OCI-LY7 (cell line): ENCODE data around the gene UGT1A7. TPM values are rescaled to one million over a fixed set of nuclear protein-coding genes. Genes with fewer than 3 reads are reported as not detected.

Experiments
- BruUV-seq: library from RNA; stranded (reverse); fragments of 400-500 nt; replicated peaks from 2 replicates; lab custom pipeline; 2021; lab: Mats Ljungman, UMichigan
- CTCF ChIA-PET: fragments of 300-600 bp; sonication (Branson Sonifier 250); formaldehyde crosslinking; loops from one replicate; lab custom pipeline; 2022; ENCODE audit warnings: antibody characterized with exemption; ENCODE audit not compliant: unreplicated experiment; lab: Charles Lee
- POLR2A ChIA-PET: fragments of 300-600 bp; sonication (Branson Sonifier 250); formaldehyde crosslinking; loops from one replicate; lab custom pipeline; 2022; ENCODE audit warnings: antibody characterized with exemption; lab: Charles Lee
- DNase-seq: peaks from one replicate; pipeline ENCODE4 v3.0.0-alpha.2; 2015; ENCODE audit warnings: low spot score
- H2AFZ ChIP-seq: fragments of 200-600 bp; sonication (generic), shearing (Covaris generic); 2 replicates; pipeline ENCODE4 v1.6.1; 2014; ENCODE audit warnings: mild to moderate bottlenecking, antibody characterized with exemption, low read length, moderate library complexity
- H3K27ac ChIP-seq: fragments of 200-600 bp; sonication (generic); 2 replicates; pipeline ENCODE4 v1.5.1; 2014; ENCODE audit warnings: mixed run types, low read depth, mild to moderate bottlenecking, moderate library complexity, low read length, inconsistent platforms; ENCODE audit not compliant: poor library complexity, severe bottlenecking
- H3K36me3 ChIP-seq: fragments of 200-600 bp; sonication (generic); 2 replicates; pipeline ENCODE4 v1.6.1; 2014; ENCODE audit warnings: mild to moderate bottlenecking, antibody characterized with exemption, low read length, moderate library complexity, mixed read lengths; ENCODE audit not compliant: insufficient read depth
- H3K4me1 ChIP-seq: fragments of 200-600 bp; sonication (generic); 2 replicates; pipeline ENCODE4 v1.5.1; 2014; ENCODE audit warnings: mild to moderate bottlenecking, low read length; ENCODE audit not compliant: insufficient read depth, poor library complexity, severe bottlenecking
- H3K4me2 ChIP-seq: fragments of 200-600 bp; sonication (generic); 2 replicates; pipeline ENCODE4 v1.6.1; 2014; ENCODE audit warnings: mild to moderate bottlenecking, low read length
- H3K4me3 ChIP-seq: fragments of 200-600 bp; sonication (generic); 2 replicates; pipeline ENCODE4 v1.5.1; 2014; ENCODE audit warnings: mild to moderate bottlenecking, low read depth, low read length; ENCODE audit not compliant: poor library complexity, severe bottlenecking
- H3K79me2 ChIP-seq: fragments of 200-600 bp; sonication (generic); 2 replicates; pipeline ENCODE4 v1.6.1; 2016; ENCODE audit warnings: low read depth, mild to moderate bottlenecking, low read length, moderate library complexity, mixed read lengths; ENCODE audit not compliant: insufficient read depth
- H3K9me2 ChIP-seq: fragments of 200-600 bp; sonication (generic); 2 replicates; pipeline ENCODE4 v1.6.1; 2016; ENCODE audit warnings: mild to moderate bottlenecking, low read length, mixed read lengths; ENCODE audit not compliant: insufficient read depth
- H3K9me3 ChIP-seq: fragments of 200-600 bp; sonication (generic); 2 replicates; pipeline ENCODE4 v1.6.1; 2014; ENCODE audit warnings: mild to moderate bottlenecking, mixed run types, low read length, mixed read lengths
- H4K20me1 ChIP-seq: fragments of 200-600 bp; sonication (generic); 2 replicates; pipeline ENCODE4 v1.6.1; 2014; ENCODE audit warnings: mild to moderate bottlenecking, antibody characterized with exemption, low read length, moderate library complexity, mixed read lengths; ENCODE audit not compliant: insufficient read depth
- CTCF ChIP-seq: fragments of 200-600 bp; sonication (generic); conservative IDR thresholded peaks from 2 replicates; pipeline ENCODE4 v1.5.1; 2014; ENCODE audit warnings: mild to moderate bottlenecking, antibody characterized with exemption, low read length, moderate library complexity, mixed read lengths
- EZH2phosphoT487 ChIP-seq: fragments of 200-600 bp; sonication (generic); IDR thresholded peaks from 2 replicates; pipeline ENCODE4 v1.6.1; 2018; ENCODE audit warnings: low read depth, borderline replicate concordance, mild to moderate bottlenecking, mixed run types, antibody characterized with exemption, low read length, moderate library complexity, mixed read lengths
- intact Hi-C: fragments of 100-400 bp; cut with micrococcal nuclease; formaldehyde crosslinking; loops from one replicate; pipeline ENCODE4 v1.10.0; 2022; ENCODE audit not compliant: unreplicated experiment
- total RNA-seq, 2 experiments: library from RNA; depleted of rRNA in 1 of 2; stranded (reverse); fragments of >200 nt in 1 of 2; shearing (Covaris generic) in 1 of 2; gene quantifications; 2 replicates each; pipeline ENCODE4 v1.2.3, GENCODE V29; 2014 to 2022

UGT1A7 gene
- total RNA-seq, 2 experiments from 2014 or later = not detected

- no peak for DNase-seq
- intact Hi-C loops = no loop called here
- H3K36me3 ChIP-seq = no peaks in the 10 kb centered on the region
- POLR2A ChIA-PET = no interaction called here
- no peaks in the 10 kb centered on the region for H4K20me1 ChIP-seq
- no peak within 1 kb of the TSS for H3K4me3 ChIP-seq
- no TSS peak for BruUV-seq
- H3K79me2 ChIP-seq = no peaks in the 10 kb centered on the region
- H3K4me1 ChIP-seq = no peaks in the 10 kb centered on the region
- no peak within 1 kb of the TSS for H2AFZ ChIP-seq
- H3K27ac ChIP-seq = no peak within 1 kb of the TSS
- TF ChIP-seq EZH2phosphoT487 (no peak), CTCF (0 out of 2 replicates have a peak, but pooled peaks have one; percentile 13)
- no peak within 1 kb of the TSS for H3K4me2 ChIP-seq
- CTCF ChIA-PET = no interaction called here
- peaks cover 3% of the 10 kb centered on the region; the same call in 1 of the 2 replicates for H3K9me2 ChIP-seq
- no peaks in the 10 kb centered on the region for H3K9me3 ChIP-seq
Measured at GRCh38 chr2:233671290-233672161, 10.2 kb upstream of the UGT1A7 start, which contains the start of gene UGT1A9. UGT1A9 (plus strand) TSS chr2:233671898; CDS start chr2:233671935, 37 bp downstream.

GRCh38 chr2:233672886-233673285 is 8.8 kb upstream of the UGT1A7 start:
- Histone ChIP-seq H2AFZ (no peak overlapping the region), H3K4me1 (no peaks in the 10 kb centered on the region), H3K79me2 (no peaks in the 10 kb centered on the region), H3K4me2 (no peak overlapping the region), H3K9me2 (peaks cover 3% of the 10 kb centered on the region; the same call in 1 of the 2 replicates), H4K20me1 (no peaks in the 10 kb centered on the region), H3K36me3 (no peaks in the 10 kb centered on the region), H3K9me3 (no peaks in the 10 kb centered on the region), H3K27ac (no peak overlapping the region), H3K4me3 (no peak overlapping the region)
- intact Hi-C loops = no loop called here
- POLR2A ChIA-PET = no interaction called here
- no peak for DNase-seq
- BruUV-seq = no TSS peak
- TF ChIP-seq CTCF (no peak), EZH2phosphoT487 (no peak)
- CTCF ChIA-PET = no interaction called here

GRCh38 chr2:233673896-233674295 is 7.8 kb upstream of the UGT1A7 start:
- H3K9me2 ChIP-seq = no peaks in the 10 kb centered on the region
- ChIA-PET CTCF (no interaction called here), POLR2A (no interaction called here)
- no peak overlapping the region for H3K4me3 ChIP-seq
- H3K4me2 ChIP-seq = no peak overlapping the region
- H3K4me1 ChIP-seq = no peaks in the 10 kb centered on the region
- H3K79me2 ChIP-seq = no peaks in the 10 kb centered on the region
- intact Hi-C loops = no loop called here
- BruUV-seq = no TSS peak
- no peak for DNase-seq
- TF ChIP-seq EZH2phosphoT487 (no peak), CTCF (no peak)
- no peaks in the 10 kb centered on the region for H3K36me3 ChIP-seq
- H2AFZ ChIP-seq = no peak overlapping the region
- no peak overlapping the region for H3K27ac ChIP-seq
- no peaks in the 10 kb centered on the region for H3K9me3 ChIP-seq
- no peaks in the 10 kb centered on the region for H4K20me1 ChIP-seq
